Breast epithelium (tissue), 4 donors: ENCODE results near the gene CLTRN. TPM values are rescaled to one million over a fixed set of nuclear protein-coding genes. Genes with fewer than 3 reads are reported as not detected.

Experiments used
- DNase-seq, 2 donors: peaks; one replicate each; pipeline ENCODE4 v3.0.0-alpha.2; 2019; ENCODE audit warnings: low spot score in 2 of 2
- H3K27ac ChIP-seq, 2 donors: fragments of 200-600 bp; sonication (generic) in 1 of 2; one replicate each; pipeline ENCODE4 v1.5.1; 2016 to 2019; ENCODE audit warnings: mild to moderate bottlenecking in 1 of 2
- H3K27me3 ChIP-seq, 2 donors: fragments of 200-600 bp; sonication (generic) in 1 of 2; one replicate each; pipeline versions ENCODE4 v1.5.1 to v1.6.0; 2017 to 2019; ENCODE audit warnings: control low read depth in 1 of 2, mild to moderate bottlenecking in 1 of 2
- H3K36me3 ChIP-seq: fragments of 200-600 bp; one replicate; pipeline ENCODE4 v1.5.1; 2019
- H3K4me1 ChIP-seq, 2 donors: fragments of 200-600 bp; sonication (generic); one replicate each; pipeline ENCODE4 v1.5.1; 2016 to 2019; ENCODE audit warnings: control low read depth in 1 of 2
- H3K4me3 ChIP-seq, 3 donors: fragments of 200-600 bp; sonication (generic); 1 replicate in 2 of 3; 2 replicates in 1 of 3; pipeline ENCODE4 v1.5.1; 2016 to 2019; ENCODE audit warnings: mild to moderate bottlenecking in 3 of 3, moderate library complexity in 2 of 3
- H3K9me3 ChIP-seq, 2 donors: fragments of 200-600 bp; sonication (generic) in 1 of 2; one replicate each; pipeline ENCODE4 v1.5.1; 2016 to 2019; ENCODE audit warnings: control low read depth in 1 of 2
- CTCF ChIP-seq, 3 donors: fragments of 450-650 bp; IDR thresholded peaks; one replicate each; pipeline ENCODE4 v1.5.1; 2016 to 2017; ENCODE audit warnings: antibody characterized with exemption in 3 of 3, mild to moderate bottlenecking in 3 of 3, moderate library complexity in 3 of 3
- POLR2A ChIP-seq: fragments of 450-650 bp; IDR thresholded peaks from one replicate; pipeline ENCODE4 v1.6.1; 2016; ENCODE audit warnings: antibody characterized with exemption, mild to moderate bottlenecking, moderate library complexity
- POLR2AphosphoS5 ChIP-seq, 3 donors: sonication (generic); formaldehyde crosslinking; IDR thresholded peaks; one replicate each; pipeline ENCODE4 v1.6.1; 2017; ENCODE audit warnings: antibody characterized with exemption in 3 of 3
- intact Hi-C: fragments of 100-400 bp; cut with DNase I; formaldehyde crosslinking; loops from one replicate; pipeline ENCODE4 v1.15.1; 2023; ENCODE audit warnings: low total_unique reads
- total RNA-seq, 3 donors: library from RNA; depleted of rRNA; stranded (reverse); fragments of >200 nt; gene quantifications; one replicate each; pipeline ENCODE4 v1.1.0, GENCODE V29; 2016

Gene CLTRN
- total RNA-seq, 3 donors from 2014 or later: 0.59 to 0.98 TPM; not detected in 1

- DNase-seq: no peak
- TF ChIP-seq CTCF (IDR thresholded peaks at IDR 0.05): no peak
- no peak for TF ChIP-seq POLR2AphosphoS5 (IDR thresholded peaks at IDR 0.05)
- TF ChIP-seq POLR2A: no peak
- no peak overlapping the region for H3K4me3 ChIP-seq
- H3K27me3 ChIP-seq: peaks cover 0 to 62% of the 10 kb centered on the region in 2 donors
- H3K9me3 ChIP-seq: no peaks in the 10 kb centered on the region
- H3K36me3 ChIP-seq: no peaks in the 10 kb centered on the region
- intact Hi-C loops: no loop called here
- no peaks in the 10 kb centered on the region for H3K4me1 ChIP-seq
- no peak overlapping the region for H3K27ac ChIP-seq
Observed at GRCh38 chrX:15646543-15646942, 18.1 kb downstream of the CLTRN start.

- no peak for DNase-seq
- Histone ChIP-seq H3K4me3 (no peak overlapping the region), H3K27me3 (peaks cover 0 to 62% of the 10 kb centered on the region in 2 donors), H3K9me3 (no peaks in the 10 kb centered on the region), H3K27ac (no peak overlapping the region), H3K36me3 (no peaks in the 10 kb centered on the region), H3K4me1 (no peaks in the 10 kb centered on the region)
- no peak for TF ChIP-seq POLR2A
- no peak for TF ChIP-seq CTCF (IDR thresholded peaks at IDR 0.05)
- no peak for TF ChIP-seq POLR2AphosphoS5 (IDR thresholded peaks at IDR 0.05)
- intact Hi-C loops: no loop called here
Observed at GRCh38 chrX:15646031-15646430, 18.6 kb downstream of the CLTRN start.

- TF ChIP-seq POLR2AphosphoS5 (IDR thresholded peaks at IDR 0.05) (no peak), POLR2A (no peak), CTCF (IDR thresholded peaks at IDR 0.05) (no peak)
- Histone ChIP-seq H3K4me3 (no peak overlapping the region), H3K9me3 (no peaks in the 10 kb centered on the region), H3K27ac (no peak overlapping the region), H3K27me3 (peaks cover 0 to 62% of the 10 kb centered on the region in 2 donors), H3K36me3 (no peaks in the 10 kb centered on the region), H3K4me1 (no peaks in the 10 kb centered on the region)
- intact Hi-C loops: no loop called here
- DNase-seq: no peak
Observed at GRCh38 chrX:15645266-15645665, 19.3 kb downstream of the CLTRN start.

GRCh38 chrX:15644560-15644872, 20.1 kb downstream of the CLTRN start:
- DNase-seq: no peak

More at GRCh38 chrX:15644560-15644872, 20.1 kb downstream of the CLTRN start:
- H3K27ac ChIP-seq: no peak overlapping the region
- H3K4me3 ChIP-seq: no peak overlapping the region
- no peaks in the 10 kb centered on the region for H3K9me3 ChIP-seq
- intact Hi-C loops: no loop called here
- H3K4me1 ChIP-seq: no peaks in the 10 kb centered on the region
- peaks cover 0 to 61% of the 10 kb centered on the region in 2 donors for H3K27me3 ChIP-seq
- no peaks in the 10 kb centered on the region for H3K36me3 ChIP-seq
- no peak for TF ChIP-seq POLR2A
- no peak for TF ChIP-seq CTCF (IDR thresholded peaks at IDR 0.05)
- no peak for TF ChIP-seq POLR2AphosphoS5 (IDR thresholded peaks at IDR 0.05)
